Measurements from ENCODE around the gene RRP8. TPM values are rescaled to one million over a fixed set of nuclear protein-coding genes. Genes with fewer than 3 reads are reported as not detected.

RRP8 gene
- total and polyA plus RNA-seq, 2 experiments from 2014 or later = 15.3 to 26.1 TPM

GRCh38 chr11:6548121-6548520 lies 55.3 kb downstream of the RRP8 start:
- TF ChIP-seq EZH2phosphoT487 (IDR thresholded peaks at IDR 0.05; ENCODE audit: low read depth, severe bottlenecking, unreplicated experiment) = no peak
- no peak for TF ChIP-seq CTCF (IDR thresholded peaks at IDR 0.05; ENCODE audit: poor library complexity)
- TF ChIP-seq EZH2 (IDR thresholded peaks at IDR 0.05; ENCODE audit: borderline replicate concordance) = no peak
- H2AFZ ChIP-seq = no peak overlapping the region
- H3K9me2 ChIP-seq (replicated peaks; ENCODE audit: insufficient read depth) = no peaks in the 10 kb centered on the region
- H3K79me2 ChIP-seq = no peaks in the 10 kb centered on the region
- no peak for DNase-seq (ENCODE audit: low spot score)
- H3K27me3 ChIP-seq = no peaks in the 10 kb centered on the region
- no peaks in the 10 kb centered on the region for H3K4me1 ChIP-seq (ENCODE audit: insufficient read depth)
- no peaks in the 10 kb centered on the region for H3K9me3 ChIP-seq (ENCODE audit: low read depth)
- no peak overlapping the region for H3K4me3 ChIP-seq
- 100% methylated on average over 2 of the region's 2 CpGs for WGBS (ENCODE audit: low lambda C conversion rate, missing lambda C conversion rate)
- no peak overlapping the region for H3K27ac ChIP-seq
- H3K4me2 ChIP-seq = no peak overlapping the region
- H3K36me3 ChIP-seq (replicated peaks; ENCODE audit: insufficient read depth, low read depth) = no peaks in the 10 kb centered on the region
- no peaks in the 10 kb centered on the region for H4K20me1 ChIP-seq (ENCODE audit: insufficient read depth, poor library complexity, severe bottlenecking)

- Histone ChIP-seq H3K9me2 (replicated peaks; ENCODE audit: insufficient read depth) (no peaks in the 10 kb centered on the region), H3K27ac (no peak overlapping the region), H3K27me3 (no peaks in the 10 kb centered on the region), H3K9me3 (ENCODE audit: low read depth) (no peaks in the 10 kb centered on the region), H3K4me1 (ENCODE audit: insufficient read depth) (no peaks in the 10 kb centered on the region), H2AFZ (no peak overlapping the region), H4K20me1 (ENCODE audit: insufficient read depth, poor library complexity, severe bottlenecking) (no peaks in the 10 kb centered on the region), H3K4me2 (no peak overlapping the region), H3K79me2 (no peaks in the 10 kb centered on the region), H3K36me3 (replicated peaks; ENCODE audit: insufficient read depth, low read depth) (no peaks in the 10 kb centered on the region), H3K4me3 (no peak overlapping the region)
- WGBS (ENCODE audit: low lambda C conversion rate, missing lambda C conversion rate) = 90% methylated on average over 6 of the region's 6 CpGs
- TF ChIP-seq EZH2 (IDR thresholded peaks at IDR 0.05; ENCODE audit: borderline replicate concordance) (no peak), CTCF (IDR thresholded peaks at IDR 0.05; ENCODE audit: poor library complexity) (no peak), EZH2phosphoT487 (IDR thresholded peaks at IDR 0.05; ENCODE audit: low read depth, severe bottlenecking, unreplicated experiment) (no peak)
- DNase-seq (ENCODE audit: low spot score) = no peak
Measured at GRCh38 chr11:6547177-6547576, 56.2 kb downstream of the RRP8 start.

- Histone ChIP-seq H3K79me2 (no peaks in the 10 kb centered on the region), H4K20me1 (ENCODE audit: insufficient read depth, poor library complexity, severe bottlenecking) (no peaks in the 10 kb centered on the region), H3K9me3 (ENCODE audit: low read depth) (no peaks in the 10 kb centered on the region), H3K36me3 (replicated peaks; ENCODE audit: insufficient read depth, low read depth) (no peaks in the 10 kb centered on the region), H3K27me3 (no peaks in the 10 kb centered on the region), H3K4me3 (no peak overlapping the region), H3K9me2 (replicated peaks; ENCODE audit: insufficient read depth) (no peaks in the 10 kb centered on the region), H3K4me2 (no peak overlapping the region), H2AFZ (no peak overlapping the region), H3K4me1 (ENCODE audit: insufficient read depth) (no peaks in the 10 kb centered on the region), H3K27ac (no peak overlapping the region)
- TF ChIP-seq EZH2phosphoT487 (IDR thresholded peaks at IDR 0.05; ENCODE audit: low read depth, severe bottlenecking, unreplicated experiment) = no peak
- TF ChIP-seq EZH2 (IDR thresholded peaks at IDR 0.05; ENCODE audit: borderline replicate concordance) = no peak
- TF ChIP-seq CTCF (IDR thresholded peaks at IDR 0.05; ENCODE audit: poor library complexity) = no peak
- DNase-seq (ENCODE audit: low spot score) = no peak
- WGBS (ENCODE audit: low lambda C conversion rate, missing lambda C conversion rate) = 96% methylated on average over 8 of the region's 8 CpGs
Measured at GRCh38 chr11:6546735-6547134, 56.7 kb downstream of the RRP8 start.
